DOHH2 (cell line): ENCODE measurements around the gene PODXL.

Source experiments
- CTCF ChIP-seq: fragments of 200-600 bp; sonication (generic); IDR thresholded peaks from one replicate; pipeline ENCODE4 v1.5.1; 2014; ENCODE audit warnings: antibody characterized with exemption, mild to moderate bottlenecking, low read depth, low read length; ENCODE audit not compliant: poor library complexity, severe bottlenecking
- EZH2phosphoT487 ChIP-seq: fragments of 200-600 bp; sonication (generic); IDR thresholded peaks from 2 replicates; pipeline ENCODE4 v1.6.1; 2017; ENCODE audit warnings: borderline replicate concordance, mild to moderate bottlenecking, antibody characterized with exemption, low read length, moderate library complexity, mixed read lengths

- TF ChIP-seq CTCF (no peak), EZH2phosphoT487 (no peak)
Observed at GRCh38 chr7:131525820-131526219, 30.6 kb downstream of the PODXL start.
